Measurements from ENCODE around the gene ZSCAN16.
"Not testable (repeated sequence)": the region's sequence is repeated elsewhere in the genome, so short reads cannot be mapped to it uniquely, and the experiment has no call there.

ZSCAN16 gene

GRCh38 chr6:28082939-28083338 is 41.5 kb upstream of the ZSCAN16 start:
- H3K27ac ChIP-seq = no peak overlapping the region
- no peaks in the 10 kb centered on the region for H3K9me3 ChIP-seq
- no peak overlapping the region for H3K4me3 ChIP-seq (ENCODE audit: low read depth in 1 of 2, low read length in 1 of 2)
- TF ChIP-seq CTCF (IDR thresholded peaks at IDR 0.05) = no peak
- no peaks in the 10 kb centered on the region for H3K36me3 ChIP-seq
- no peaks in the 10 kb centered on the region for H3K27me3 ChIP-seq
- H3K4me1 ChIP-seq (ENCODE audit: control insufficient read depth in 1 of 2, insufficient read depth in 1 of 2, low read depth in 1 of 2, low read length in 1 of 2) = peaks cover 6 to 12% of the 10 kb centered on the region in 2 experiments

GRCh38 chr6:28089054-28089453 is 35.4 kb upstream of the ZSCAN16 start:
- Histone ChIP-seq H3K9me3 (peaks cover 18% of the 10 kb centered on the region), H3K4me1 (ENCODE audit: control insufficient read depth in 1 of 2, insufficient read depth in 1 of 2, low read depth in 1 of 2, low read length in 1 of 2) (peaks cover 0 to 3% of the 10 kb centered on the region in 2 experiments), H3K27ac (no peak overlapping the region), H3K36me3 (no peaks in the 10 kb centered on the region), H3K4me3 (ENCODE audit: low read depth in 1 of 2, low read length in 1 of 2) (no peak overlapping the region), H3K27me3 (peaks cover 20% of the 10 kb centered on the region)
- no peak for TF ChIP-seq CTCF (IDR thresholded peaks at IDR 0.05)

GRCh38 chr6:28090917-28091586 is 33.4 kb upstream of the ZSCAN16 start:
- Histone ChIP-seq H3K9me3 (peaks cover 18% of the 10 kb centered on the region), H3K4me3 (ENCODE audit: low read depth in 1 of 2, low read length in 1 of 2) (no peak overlapping the region), H3K4me1 (ENCODE audit: control insufficient read depth in 1 of 2, insufficient read depth in 1 of 2, low read depth in 1 of 2, low read length in 1 of 2) (peaks cover 0 to 3% of the 10 kb centered on the region in 2 experiments), H3K27ac (no peak overlapping the region), H3K27me3 (peaks cover 20% of the 10 kb centered on the region), H3K36me3 (no peaks in the 10 kb centered on the region)
- TF ChIP-seq CTCF (IDR thresholded peaks at IDR 0.05) = no peak

- H3K9me3 ChIP-seq; H3K4me3 ChIP-seq (ENCODE audit: low read depth in 1 of 2, low read length in 1 of 2); H3K27ac ChIP-seq; H3K4me1 ChIP-seq (ENCODE audit: control insufficient read depth in 1 of 2, insufficient read depth in 1 of 2, low read depth in 1 of 2, low read length in 1 of 2); H3K36me3 ChIP-seq: not testable (repeated sequence)
- peaks cover 28% of the 10 kb centered on the region for H3K27me3 ChIP-seq
Measured at GRCh38 chr6:28102222-28102621, 22.2 kb upstream of the ZSCAN16 start.

- not testable (repeated sequence) for H3K36me3 ChIP-seq; H3K4me3 ChIP-seq (ENCODE audit: low read depth in 1 of 2, low read length in 1 of 2); H3K4me1 ChIP-seq (ENCODE audit: control insufficient read depth in 1 of 2, insufficient read depth in 1 of 2, low read depth in 1 of 2, low read length in 1 of 2); H3K27ac ChIP-seq; H3K9me3 ChIP-seq
- H3K27me3 ChIP-seq = peaks cover 28% of the 10 kb centered on the region
Measured at GRCh38 chr6:28102699-28103098, 21.7 kb upstream of the ZSCAN16 start.

- H3K27me3 ChIP-seq = peaks cover 37% of the 10 kb centered on the region
- peaks cover 7 to 9% of the 10 kb centered on the region in 2 experiments for H3K4me1 ChIP-seq (ENCODE audit: control insufficient read depth in 1 of 2, insufficient read depth in 1 of 2, low read depth in 1 of 2, low read length in 1 of 2)
- peak overlapping the region; percentile 79 for H3K27ac ChIP-seq
- TF ChIP-seq CTCF (IDR thresholded peaks at IDR 0.05) = peak; percentile 77
- H3K9me3 ChIP-seq = no peaks in the 10 kb centered on the region
- H3K4me3 ChIP-seq (ENCODE audit: low read depth in 1 of 2, low read length in 1 of 2) = peak overlapping the region; percentile 67 to 75
- H3K36me3 ChIP-seq = no peaks in the 10 kb centered on the region
Measured at GRCh38 chr6:28104392-28105244, 19.8 kb upstream of the ZSCAN16 start.

All from neutrophil (primary cell).